Transverse colon (tissue), 4 donors: ENCODE data around the gene SLC22A15. TPM values are rescaled to one million over a fixed set of nuclear protein-coding genes. Genes with fewer than 3 reads are reported as not detected.
A peak's percentile ranks its signal among the peaks of the same experiment; 100 is the strongest.

Source experiments
- DNase-seq: peaks from one replicate; pipeline ENCODE4 v3.0.0-alpha.2; 2019
- H3K27ac ChIP-seq, 4 donors: fragments of 200-600 bp; sonication (generic); 2 replicates each; pipeline ENCODE4 v1.5.1; 2016 to 2018; ENCODE audit warnings: inconsistent platforms in 4 of 4
- H3K27me3 ChIP-seq: fragments of 200-600 bp; sonication (generic); 2 replicates; pipeline ENCODE4 v1.5.1; 2017; ENCODE audit warnings: inconsistent platforms
- H3K36me3 ChIP-seq, 4 donors: fragments of 200-600 bp; sonication (generic); 2 replicates each; pipeline ENCODE4 v1.5.1; 2017 to 2019; ENCODE audit warnings: inconsistent platforms in 4 of 4
- H3K4me1 ChIP-seq, 4 donors: fragments of 200-600 bp; sonication (generic); 2 replicates each; pipeline ENCODE4 v1.5.1; 2017 to 2020; ENCODE audit warnings: inconsistent platforms in 4 of 4
- H3K4me3 ChIP-seq, 4 donors: fragments of 200-600 bp; sonication (generic); 1 replicate in 1 of 4; 2 replicates in 3 of 4; pipeline versions ENCODE4 v1.5.1 to v1.6.1; 2017 to 2019; ENCODE audit warnings: inconsistent platforms in 4 of 4
- H3K9me3 ChIP-seq, 2 donors: fragments of 200-600 bp; sonication (generic); 2 replicates each; pipeline ENCODE4 v1.5.1; 2017 to 2019; ENCODE audit warnings: inconsistent platforms in 2 of 2
- EP300 ChIP-seq: sonication (generic); formaldehyde crosslinking; IDR thresholded peaks from one replicate; pipeline ENCODE4 v1.6.1; 2017; ENCODE audit warnings: antibody characterized with exemption, low read depth
- POLR2A ChIP-seq: fragments of 450-650 bp; IDR thresholded peaks from one replicate; pipeline ENCODE4 v1.6.1; 2016; ENCODE audit warnings: antibody characterized with exemption, mild to moderate bottlenecking, moderate library complexity
- POLR2AphosphoS5 ChIP-seq, 3 donors: sonication (generic); formaldehyde crosslinking; IDR thresholded peaks; one replicate each; pipeline ENCODE4 v1.6.1; 2016; ENCODE audit warnings: antibody characterized with exemption in 3 of 3
- WGBS, 2 donors: methylation state at CpG; one replicate each; pipeline ENCODE4 v1.1.5; 2018; ENCODE audit warnings: low coverage in 1 of 2; 5-methylcytosine and 5-hydroxymethylcytosine counted together
- in situ Hi-C, 4 donors: fragments of 200-750 bp; cut with MboI; loops; one replicate each; pipeline versions ENCODE4 v1.15.0 to v1.15.1; 2017; ENCODE audit warnings: low sequenced_read_pairs in 3 of 4, low pct_ligation_motif_present in 1 of 4, low pct_unique_long_range_greater_than_20kb in 1 of 4
- intact Hi-C: fragments of 100-400 bp; cut with DNase I; formaldehyde crosslinking; loops from one replicate; pipeline ENCODE4 v1.15.1; 2023; ENCODE audit warnings: low total_unique reads
- total RNA-seq, 4 donors: library from RNA; depleted of rRNA; stranded (reverse); fragments of >200 nt; gene quantifications; one replicate each; pipeline ENCODE4 v1.1.0, GENCODE V29; 2016
- TF ChIP-seq, protein P1 (sequence below), 5 experiments: fragments of 200-600 bp in 3 of 5; fragments of 450-650 bp in 2 of 5; sonication (generic) in 3 of 5; IDR thresholded peaks; 1 replicate in 2 of 5; 2 replicates in 3 of 5; pipeline ENCODE4 v1.5.1; 2016 to 2017; ENCODE audit warnings: antibody characterized with exemption in 5 of 5, inconsistent platforms in 3 of 5, mild to moderate bottlenecking in 2 of 5, moderate library complexity in 1 of 5

The SLC22A15 gene
- total RNA-seq, 4 donors from 2014 or later, result 1.9 to 5.6 (median 3.4) TPM

DNA sequence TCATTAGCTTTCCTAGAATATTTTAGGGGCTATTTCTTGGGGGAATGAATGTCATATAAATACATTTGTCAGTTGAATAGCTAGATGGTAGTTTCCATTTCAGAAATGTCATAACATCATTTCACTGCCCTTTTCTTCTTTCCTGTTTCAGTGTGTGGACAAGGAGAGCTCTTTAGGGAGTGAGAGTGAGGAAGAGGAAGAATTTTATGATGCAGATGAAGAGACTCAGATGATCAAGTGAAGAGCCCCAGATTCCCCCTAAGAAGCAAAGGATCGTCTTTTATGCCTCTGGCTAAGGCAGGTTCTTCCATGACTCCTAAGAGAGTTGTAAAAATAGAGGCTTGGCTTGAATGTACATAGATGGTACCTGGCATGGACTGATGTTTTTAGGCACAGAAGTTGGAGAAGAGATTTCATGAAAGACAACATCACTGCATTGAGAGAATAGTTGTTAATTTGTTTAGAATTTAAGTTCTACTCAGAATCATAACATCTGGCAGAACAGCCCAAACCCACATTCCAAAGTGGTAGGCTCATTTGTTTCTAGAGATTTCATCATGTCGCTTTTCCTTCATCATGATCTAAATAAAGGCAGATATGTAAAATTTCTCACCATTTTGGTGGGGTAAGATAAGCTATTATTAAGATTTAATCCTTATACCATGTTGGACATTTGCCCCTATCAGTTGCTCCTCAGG, 90.7 kb downstream of the SLC22A15 start:
- intact Hi-C loops (no loop called here), in situ Hi-C loops (no loop called here)
- Histone ChIP-seq H3K27me3 (no peaks in the 10 kb centered on the region), H3K9me3 (no peaks in the 10 kb centered on the region), H3K36me3 (no peaks in the 10 kb centered on the region), H3K27ac (peak overlapping the region in 3 of 4 donors; percentile 13 to 38 (median 30)), H3K4me3 (no peak overlapping the region), H3K4me1 (no peaks in the 10 kb centered on the region)
- no peak for DNase-seq
- no peak for TF ChIP-seq POLR2AphosphoS5 (IDR thresholded peaks at IDR 0.05)
- TF ChIP-seq, protein P1, sequence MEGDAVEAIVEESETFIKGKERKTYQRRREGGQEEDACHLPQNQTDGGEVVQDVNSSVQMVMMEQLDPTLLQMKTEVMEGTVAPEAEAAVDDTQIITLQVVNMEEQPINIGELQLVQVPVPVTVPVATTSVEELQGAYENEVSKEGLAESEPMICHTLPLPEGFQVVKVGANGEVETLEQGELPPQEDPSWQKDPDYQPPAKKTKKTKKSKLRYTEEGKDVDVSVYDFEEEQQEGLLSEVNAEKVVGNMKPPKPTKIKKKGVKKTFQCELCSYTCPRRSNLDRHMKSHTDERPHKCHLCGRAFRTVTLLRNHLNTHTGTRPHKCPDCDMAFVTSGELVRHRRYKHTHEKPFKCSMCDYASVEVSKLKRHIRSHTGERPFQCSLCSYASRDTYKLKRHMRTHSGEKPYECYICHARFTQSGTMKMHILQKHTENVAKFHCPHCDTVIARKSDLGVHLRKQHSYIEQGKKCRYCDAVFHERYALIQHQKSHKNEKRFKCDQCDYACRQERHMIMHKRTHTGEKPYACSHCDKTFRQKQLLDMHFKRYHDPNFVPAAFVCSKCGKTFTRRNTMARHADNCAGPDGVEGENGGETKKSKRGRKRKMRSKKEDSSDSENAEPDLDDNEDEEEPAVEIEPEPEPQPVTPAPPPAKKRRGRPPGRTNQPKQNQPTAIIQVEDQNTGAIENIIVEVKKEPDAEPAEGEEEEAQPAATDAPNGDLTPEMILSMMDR (IDR thresholded peaks at IDR 0.05), result no peak
- TF ChIP-seq EP300, result no peak
- TF ChIP-seq POLR2A, result no peak
- 74 to 75% methylated on average over 2 of the region's 2 CpGs for WGBS, 2 donors

- intact Hi-C loops (no loop called here), in situ Hi-C loops (no loop called here)
- H3K27ac ChIP-seq, result peak overlapping the region in 1 of 4 donors; percentile 30
- H3K9me3 ChIP-seq, result no peaks in the 10 kb centered on the region
- H3K27me3 ChIP-seq, result no peaks in the 10 kb centered on the region
- no peak for DNase-seq
- no peaks in the 10 kb centered on the region for H3K36me3 ChIP-seq
- H3K4me3 ChIP-seq, result no peak overlapping the region
- H3K4me1 ChIP-seq, result no peaks in the 10 kb centered on the region
- WGBS, 2 donors, result 80% methylated on average over 2 of the region's 2 CpGs; no CpG with 5 or more reads in 1 of the 2 donors
- TF ChIP-seq, protein P1 (IDR thresholded peaks at IDR 0.05), result no peak
- TF ChIP-seq EP300, result no peak
- no peak for TF ChIP-seq POLR2A
- TF ChIP-seq POLR2AphosphoS5 (IDR thresholded peaks at IDR 0.05), result no peak
Observed at GRCh38 chr1:116067566-116067890, 91.2 kb downstream of the SLC22A15 start.

- H3K4me3 ChIP-seq, result no peak overlapping the region
- intact Hi-C loops, result no loop called here
- 0% methylated on average over 1 of the region's 1 CpG for WGBS, 2 donors
- no peaks in the 10 kb centered on the region for H3K4me1 ChIP-seq
- no peaks in the 10 kb centered on the region for H3K27me3 ChIP-seq
- TF ChIP-seq POLR2AphosphoS5 (IDR thresholded peaks at IDR 0.05) (no peak), EP300 (no peak)
- H3K36me3 ChIP-seq, result no peaks in the 10 kb centered on the region
- in situ Hi-C loops, result no loop called here
- H3K9me3 ChIP-seq, result no peaks in the 10 kb centered on the region
- H3K27ac ChIP-seq, result no peak overlapping the region
- no peak for DNase-seq
Observed at GRCh38 chr1:116075575-116075974, 99.3 kb downstream of the SLC22A15 start.

GRCh38 chr1:116075990-116076389, 99.7 kb downstream of the SLC22A15 start:
- Histone ChIP-seq H3K27me3 (no peaks in the 10 kb centered on the region), H3K4me1 (no peaks in the 10 kb centered on the region), H3K4me3 (no peak overlapping the region), H3K27ac (no peak overlapping the region), H3K36me3 (no peaks in the 10 kb centered on the region), H3K9me3 (no peaks in the 10 kb centered on the region)
- DNase-seq, result no peak
- in situ Hi-C loops, result no loop called here
- intact Hi-C loops, result no loop called here
- WGBS, 2 donors, result 74 to 85% methylated on average over 4 of the region's 4 CpGs
- TF ChIP-seq POLR2A (no peak), POLR2AphosphoS5 (IDR thresholded peaks at IDR 0.05) (no peak), EP300 (no peak)
- TF ChIP-seq, protein P1 (IDR thresholded peaks at IDR 0.05), result no peak

DNA sequence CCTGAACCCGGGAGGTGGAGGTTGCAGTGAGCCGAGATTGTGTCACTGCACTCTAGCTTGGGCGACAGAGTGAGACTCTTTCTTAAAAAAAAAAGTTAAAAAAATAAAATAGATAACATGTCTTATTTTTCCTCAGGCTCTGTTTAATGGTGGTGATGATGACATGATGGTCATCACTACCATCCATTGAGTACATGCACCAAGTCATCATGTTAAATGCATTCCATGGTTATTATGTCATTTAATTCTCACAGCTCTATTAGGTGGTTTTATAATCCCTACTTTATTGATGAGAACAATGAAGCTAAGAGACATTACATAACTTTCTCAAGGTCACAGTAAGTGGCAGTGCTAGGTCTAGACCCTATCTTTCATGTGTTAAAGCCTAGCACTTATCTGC, 100.5 kb downstream of the SLC22A15 start:
- no peak overlapping the region for H3K4me3 ChIP-seq
- DNase-seq, result no peak
- H3K27me3 ChIP-seq, result no peaks in the 10 kb centered on the region
- no peaks in the 10 kb centered on the region for H3K4me1 ChIP-seq
- no peaks in the 10 kb centered on the region for H3K36me3 ChIP-seq
- in situ Hi-C loops, result no loop called here
- WGBS, 2 donors, result 73 to 95% methylated on average over 2 to 3 of the region's 3 CpGs
- no peaks in the 10 kb centered on the region for H3K9me3 ChIP-seq
- TF ChIP-seq POLR2AphosphoS5 (IDR thresholded peaks at IDR 0.05) (no peak), POLR2A (no peak), EP300 (no peak)
- TF ChIP-seq, protein P1 (IDR thresholded peaks at IDR 0.05), result no peak
- intact Hi-C loops, result no loop called here
- no peak overlapping the region for H3K27ac ChIP-seq
